Endothelial cell of umbilical vein (primary cell): ENCODE data around the gene MPIG6B.

ENCODE experiments used
- EZH2 ChIP-seq: IDR thresholded peaks from 2 replicates; pipeline ENCODE4 v1.6.1; 2012; ENCODE audit warnings: borderline replicate concordance, low read depth, mild to moderate bottlenecking, moderate library complexity, low read length, inconsistent platforms; ENCODE audit not compliant: severe bottlenecking
- FOS ChIP-seq: IDR thresholded peaks from 2 replicates; pipeline ENCODE4 v1.6.1; 2011; ENCODE audit warnings: mild to moderate bottlenecking, low read length, moderate library complexity, borderline replicate concordance; ENCODE audit not compliant: insufficient read depth
- GATA2 ChIP-seq: IDR thresholded peaks from 2 replicates; pipeline ENCODE4 v1.7.0; 2011; ENCODE audit warnings: low read depth, mild to moderate bottlenecking, moderate library complexity, mixed read lengths, low read length; ENCODE audit not compliant: insufficient read length, insufficient read depth
- JUN ChIP-seq: IDR thresholded peaks from 2 replicates; pipeline ENCODE4 v1.6.1; 2011; ENCODE audit warnings: borderline replicate concordance, low read depth; ENCODE audit not compliant: insufficient read length, insufficient read depth
- MYC ChIP-seq: IDR thresholded peaks from one replicate; pipeline ENCODE4 v1.6.1; 2011; ENCODE audit warnings: mild to moderate bottlenecking, low read depth, low read length
- POLR2A ChIP-seq: IDR thresholded peaks from 2 replicates; pipeline ENCODE4 v1.6.1; 2012; ENCODE audit warnings: low read depth, mild to moderate bottlenecking, control low read depth, low read length
- POLR2AphosphoS5 ChIP-seq: IDR thresholded peaks from 2 replicates; pipeline ENCODE4 v1.6.1; 2012; ENCODE audit warnings: low read depth, mild to moderate bottlenecking, control low read depth, low read length, moderate library complexity; ENCODE audit not compliant: insufficient read depth
- TF ChIP-seq, protein P1 (sequence below), 2 donors: IDR thresholded peaks; 1 replicate in 1 of 2; 2 replicates in 1 of 2; pipeline ENCODE4 v1.5.1; 2011; ENCODE audit warnings: low read length in 2 of 2, mild to moderate bottlenecking in 2 of 2, moderate library complexity in 2 of 2, control low read depth in 1 of 2, inconsistent platforms in 1 of 2, low read depth in 1 of 2; ENCODE audit not compliant: insufficient read depth in 1 of 2; ENCODE audit errors: extremely low read depth in 1 of 2
- TF ChIP-seq, protein P2 (sequence below): IDR thresholded peaks from 2 replicates; pipeline ENCODE4 v1.6.1; 2011; ENCODE audit not compliant: insufficient read depth, insufficient read length

DNA sequence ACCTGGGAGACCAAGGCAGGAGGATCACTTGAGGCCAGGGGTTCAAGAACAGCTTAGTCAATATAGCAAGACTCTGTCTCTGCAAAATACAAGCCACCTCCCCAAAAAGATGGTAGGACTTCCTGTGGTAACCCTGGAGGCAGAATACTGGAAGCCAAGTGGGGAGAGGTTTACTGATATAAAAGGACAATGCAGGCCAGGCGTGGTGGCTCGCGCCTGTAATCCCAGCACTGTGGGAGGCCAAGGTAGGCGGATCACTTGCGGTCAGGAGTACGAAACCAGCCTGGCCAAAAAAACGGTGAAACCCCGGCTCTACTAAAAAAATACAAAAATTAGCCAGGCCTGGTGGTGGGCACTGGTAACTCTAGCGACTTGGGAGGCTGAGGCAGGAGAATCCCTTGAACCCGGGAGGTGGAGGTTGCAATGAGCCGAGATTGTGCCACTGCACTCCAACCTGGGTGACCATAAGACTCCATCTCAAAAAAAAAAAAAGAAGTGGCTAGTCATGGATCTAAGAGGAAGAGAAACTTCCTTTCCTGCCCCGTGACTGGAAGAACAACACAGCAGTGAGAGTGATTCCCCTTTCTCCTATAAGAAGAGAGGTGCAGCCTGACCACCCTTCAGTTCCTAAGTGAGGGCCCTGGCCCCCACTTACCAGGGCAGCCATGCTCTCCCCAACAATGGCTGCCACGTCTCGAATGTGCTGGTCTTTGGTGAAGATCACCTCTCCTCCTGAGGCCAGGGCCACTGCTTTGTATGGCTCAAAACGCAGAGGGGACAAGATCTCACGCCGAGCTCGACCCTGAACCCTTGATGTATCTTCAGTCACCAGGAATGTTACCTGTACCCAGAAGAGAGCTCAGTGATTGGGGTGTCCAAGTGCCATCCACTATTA is 45.4 kb downstream of the MPIG6B start:
- TF ChIP-seq, protein P1, sequence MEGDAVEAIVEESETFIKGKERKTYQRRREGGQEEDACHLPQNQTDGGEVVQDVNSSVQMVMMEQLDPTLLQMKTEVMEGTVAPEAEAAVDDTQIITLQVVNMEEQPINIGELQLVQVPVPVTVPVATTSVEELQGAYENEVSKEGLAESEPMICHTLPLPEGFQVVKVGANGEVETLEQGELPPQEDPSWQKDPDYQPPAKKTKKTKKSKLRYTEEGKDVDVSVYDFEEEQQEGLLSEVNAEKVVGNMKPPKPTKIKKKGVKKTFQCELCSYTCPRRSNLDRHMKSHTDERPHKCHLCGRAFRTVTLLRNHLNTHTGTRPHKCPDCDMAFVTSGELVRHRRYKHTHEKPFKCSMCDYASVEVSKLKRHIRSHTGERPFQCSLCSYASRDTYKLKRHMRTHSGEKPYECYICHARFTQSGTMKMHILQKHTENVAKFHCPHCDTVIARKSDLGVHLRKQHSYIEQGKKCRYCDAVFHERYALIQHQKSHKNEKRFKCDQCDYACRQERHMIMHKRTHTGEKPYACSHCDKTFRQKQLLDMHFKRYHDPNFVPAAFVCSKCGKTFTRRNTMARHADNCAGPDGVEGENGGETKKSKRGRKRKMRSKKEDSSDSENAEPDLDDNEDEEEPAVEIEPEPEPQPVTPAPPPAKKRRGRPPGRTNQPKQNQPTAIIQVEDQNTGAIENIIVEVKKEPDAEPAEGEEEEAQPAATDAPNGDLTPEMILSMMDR (IDR thresholded peaks at IDR 0.05; ENCODE audit: extremely low read depth in 1 of 2, insufficient read depth in 1 of 2, low read depth in 1 of 2, low read length in 2 of 2): no peak
- TF ChIP-seq EZH2: no peak
- no peak for TF ChIP-seq POLR2A
- TF ChIP-seq POLR2AphosphoS5: no peak
- TF ChIP-seq MYC: no peak
- TF ChIP-seq, protein P2, sequence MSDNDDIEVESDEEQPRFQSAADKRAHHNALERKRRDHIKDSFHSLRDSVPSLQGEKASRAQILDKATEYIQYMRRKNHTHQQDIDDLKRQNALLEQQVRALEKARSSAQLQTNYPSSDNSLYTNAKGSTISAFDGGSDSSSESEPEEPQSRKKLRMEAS: no peak
- TF ChIP-seq FOS: no peak
- TF ChIP-seq JUN: no peak
- no peak for TF ChIP-seq GATA2
